Smooth muscle cell (in vitro differentiated cells): ENCODE data around the gene LRRC51. TPM values are rescaled to one million over a fixed set of nuclear protein-coding genes. Genes with fewer than 3 reads are reported as not detected.

Source experiments
- DNase-seq: peaks from one replicate; lab custom pipeline; 2025; ENCODE audit not compliant: unreplicated experiment; lab: John Stamatoyannopoulos, UW
- H2AFZ ChIP-seq: fragments of 200-600 bp; sonication (generic); 2 replicates; pipeline ENCODE4 v1.6.0; 2016; ENCODE audit warnings: antibody characterized with exemption, low read depth, mild to moderate bottlenecking
- H3F3A ChIP-seq: fragments of 200-600 bp; sonication (generic); 2 replicates; pipeline ENCODE4 v1.6.0; 2017; ENCODE audit warnings: antibody characterized with exemption, low read depth
- H3K27ac ChIP-seq: fragments of 200-600 bp; sonication (generic); 2 replicates; pipeline ENCODE4 v1.5.1; 2016; ENCODE audit warnings: low read depth, mild to moderate bottlenecking
- H3K27me3 ChIP-seq: fragments of 200-600 bp; sonication (generic); 2 replicates; pipeline ENCODE4 v1.6.1; 2016; ENCODE audit warnings: low read depth, mild to moderate bottlenecking
- H3K36me3 ChIP-seq: fragments of 200-600 bp; sonication (generic); 2 replicates; pipeline ENCODE4 v1.5.1; 2016; ENCODE audit warnings: low read depth
- H3K4me1 ChIP-seq: fragments of 200-600 bp; sonication (generic); 2 replicates; pipeline ENCODE4 v1.5.1; 2016; ENCODE audit warnings: low read depth
- H3K4me2 ChIP-seq: fragments of 200-600 bp; sonication (generic); 2 replicates; pipeline ENCODE4 v1.6.0; 2016; ENCODE audit warnings: mild to moderate bottlenecking
- H3K4me3 ChIP-seq: fragments of 200-600 bp; sonication (generic); 2 replicates; pipeline ENCODE4 v1.5.1; 2016; ENCODE audit warnings: mild to moderate bottlenecking
- H3K79me2 ChIP-seq: fragments of 200-600 bp; sonication (generic); 2 replicates; pipeline ENCODE4 v1.6.0; 2016; ENCODE audit warnings: low read depth, mild to moderate bottlenecking
- H3K9ac ChIP-seq: fragments of 200-600 bp; sonication (generic); 2 replicates; pipeline ENCODE4 v1.6.0; 2016; ENCODE audit warnings: low read depth
- H3K9me3 ChIP-seq: fragments of 200-600 bp; sonication (generic); replicated peaks from 2 replicates; pipeline ENCODE4 v1.5.1; 2016; ENCODE audit warnings: low read depth
- H4K20me1 ChIP-seq: fragments of 200-600 bp; sonication (generic); 2 replicates; pipeline ENCODE4 v1.6.0; 2016; ENCODE audit warnings: low read depth
- WGBS: methylation state at CpG from one replicate; pipeline ENCODE4 v1.1.7; 2016; ENCODE audit warnings: low lambda C conversion rate; 5-methylcytosine and 5-hydroxymethylcytosine counted together
- polyA plus RNA-seq: library from polyadenylated mRNA; unstranded; fragments of >200 nt; fragmentation: Nextera tagmentation; extraction: Ambion mirVana; gene quantifications from 2 replicates; pipeline ENCODE4 v1.2.1, GENCODE V29; 2016
- total RNA-seq: library from RNA; depleted of rRNA; stranded (reverse); fragments of >200 nt; gene quantifications from 2 replicates; pipeline ENCODE4 v1.2.3, GENCODE V29; 2014
- TF ChIP-seq, protein P1 (sequence below): fragments of 200-600 bp; sonication (generic); IDR thresholded peaks from 2 replicates; pipeline ENCODE4 v1.5.1; 2017; ENCODE audit warnings: borderline replicate concordance, mild to moderate bottlenecking, antibody characterized with exemption; ENCODE audit not compliant: insufficient read depth, poor library complexity, severe bottlenecking

The LRRC51 gene
- total and polyA plus RNA-seq, 2 experiments from 2014 or later: 1.1 to 6.1 TPM

DNA sequence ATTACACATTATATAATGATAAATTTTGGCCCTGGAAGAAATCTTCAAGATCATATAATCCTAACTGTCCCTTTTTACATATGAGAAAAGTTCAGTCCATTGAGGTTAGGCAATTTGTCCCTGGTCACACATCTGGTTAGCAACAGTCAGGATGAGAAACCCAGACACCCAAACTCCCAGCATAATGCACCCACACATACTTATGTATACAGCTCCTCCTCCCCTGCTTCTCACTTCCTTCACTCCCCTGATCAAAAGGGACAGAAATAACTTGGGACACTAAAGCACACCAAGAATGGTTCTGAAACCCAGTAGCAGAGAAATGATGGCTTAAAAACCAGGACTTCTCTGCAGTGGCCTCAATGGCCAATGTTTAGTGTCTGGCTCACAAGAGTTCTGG, 11.4 kb upstream of the LRRC51 start:
- H3K9ac ChIP-seq: peak overlapping the region; percentile 92
- peak overlapping the region; percentile 81 for H3K4me2 ChIP-seq
- no peaks in the 10 kb centered on the region for H3K9me3 ChIP-seq
- no peak overlapping the region for H2AFZ ChIP-seq
- peak overlapping the region; percentile 99 for H3K27ac ChIP-seq
- H3K79me2 ChIP-seq: peaks cover 66% of the 10 kb centered on the region
- no peaks in the 10 kb centered on the region for H3K36me3 ChIP-seq
- DNase-seq: no peak
- H3F3A ChIP-seq: peaks cover 30% of the 10 kb centered on the region
- H3K27me3 ChIP-seq: no peaks in the 10 kb centered on the region
- no peak overlapping the region for H3K4me3 ChIP-seq
- H4K20me1 ChIP-seq: no peaks in the 10 kb centered on the region
- TF ChIP-seq, protein P1, sequence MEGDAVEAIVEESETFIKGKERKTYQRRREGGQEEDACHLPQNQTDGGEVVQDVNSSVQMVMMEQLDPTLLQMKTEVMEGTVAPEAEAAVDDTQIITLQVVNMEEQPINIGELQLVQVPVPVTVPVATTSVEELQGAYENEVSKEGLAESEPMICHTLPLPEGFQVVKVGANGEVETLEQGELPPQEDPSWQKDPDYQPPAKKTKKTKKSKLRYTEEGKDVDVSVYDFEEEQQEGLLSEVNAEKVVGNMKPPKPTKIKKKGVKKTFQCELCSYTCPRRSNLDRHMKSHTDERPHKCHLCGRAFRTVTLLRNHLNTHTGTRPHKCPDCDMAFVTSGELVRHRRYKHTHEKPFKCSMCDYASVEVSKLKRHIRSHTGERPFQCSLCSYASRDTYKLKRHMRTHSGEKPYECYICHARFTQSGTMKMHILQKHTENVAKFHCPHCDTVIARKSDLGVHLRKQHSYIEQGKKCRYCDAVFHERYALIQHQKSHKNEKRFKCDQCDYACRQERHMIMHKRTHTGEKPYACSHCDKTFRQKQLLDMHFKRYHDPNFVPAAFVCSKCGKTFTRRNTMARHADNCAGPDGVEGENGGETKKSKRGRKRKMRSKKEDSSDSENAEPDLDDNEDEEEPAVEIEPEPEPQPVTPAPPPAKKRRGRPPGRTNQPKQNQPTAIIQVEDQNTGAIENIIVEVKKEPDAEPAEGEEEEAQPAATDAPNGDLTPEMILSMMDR: no peak
- H3K4me1 ChIP-seq: peaks cover 60% of the 10 kb centered on the region

DNA sequence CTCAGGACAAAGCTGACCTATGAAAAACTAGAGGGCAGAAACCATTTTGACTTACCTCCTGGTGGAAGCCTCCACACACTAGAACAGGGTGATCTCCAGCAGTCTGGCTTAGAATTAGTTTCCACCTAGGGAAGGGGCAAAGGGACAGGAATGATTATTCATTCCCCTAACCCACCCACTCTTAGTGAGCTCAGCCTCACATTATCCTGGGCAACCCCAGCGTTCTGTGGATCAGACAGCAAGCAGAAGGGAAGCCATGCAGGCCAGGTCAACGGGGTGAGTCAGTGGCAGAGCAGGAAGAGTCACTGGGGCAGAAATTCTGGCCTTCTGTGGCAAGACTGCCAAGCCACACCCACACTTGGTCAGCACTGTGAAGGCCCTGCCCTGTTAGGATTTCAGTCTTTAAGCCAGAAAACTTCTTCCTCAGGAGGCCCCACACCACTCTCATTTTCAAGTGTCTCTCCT, 10.8 kb upstream of the LRRC51 start:
- peaks cover 60% of the 10 kb centered on the region for H3K4me1 ChIP-seq
- peak overlapping the region; percentile 81 for H3K4me2 ChIP-seq
- TF ChIP-seq, protein P1: no peak
- H3F3A ChIP-seq: peaks cover 30% of the 10 kb centered on the region
- H3K9ac ChIP-seq: peak overlapping the region; percentile 92
- H2AFZ ChIP-seq: no peak overlapping the region
- H3K27ac ChIP-seq: peak overlapping the region; percentile 99
- no peak overlapping the region for H3K4me3 ChIP-seq
- DNase-seq: peak; percentile 34
- 0% methylated on average over 2 of the region's 2 CpGs for WGBS
- no peaks in the 10 kb centered on the region for H4K20me1 ChIP-seq
- no peaks in the 10 kb centered on the region for H3K36me3 ChIP-seq
- peaks cover 66% of the 10 kb centered on the region for H3K79me2 ChIP-seq
- H3K27me3 ChIP-seq: no peaks in the 10 kb centered on the region
- no peaks in the 10 kb centered on the region for H3K9me3 ChIP-seq

DNA sequence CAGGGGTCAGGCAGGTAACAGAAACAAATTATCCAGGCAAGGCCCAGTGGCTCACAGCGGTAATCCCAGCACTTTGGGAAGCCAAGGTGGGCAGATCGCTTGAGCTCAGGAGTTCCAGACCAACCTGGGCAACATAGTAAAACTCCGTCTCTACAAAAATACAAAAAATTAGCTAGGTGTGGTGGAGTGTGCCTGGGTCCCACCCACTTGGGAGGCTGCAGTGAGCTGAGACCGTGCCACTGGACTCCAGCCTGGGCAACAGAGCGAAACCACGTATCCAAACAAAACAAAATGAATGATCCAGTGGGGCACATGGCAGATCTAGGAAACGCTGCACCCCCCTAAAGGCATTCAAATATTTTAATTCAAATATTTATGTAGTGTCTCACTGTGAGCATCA, 10.2 kb upstream of the LRRC51 start:
- peaks cover 64% of the 10 kb centered on the region for H3K4me1 ChIP-seq
- H3K79me2 ChIP-seq: peaks cover 66% of the 10 kb centered on the region
- H4K20me1 ChIP-seq: no peaks in the 10 kb centered on the region
- H3K27ac ChIP-seq: peak overlapping the region; percentile 99
- H3K9ac ChIP-seq: peak overlapping the region; percentile 45
- TF ChIP-seq, protein P1: no peak
- no peak overlapping the region for H2AFZ ChIP-seq
- peak overlapping the region; percentile 81 for H3K4me2 ChIP-seq
- peaks cover 35% of the 10 kb centered on the region for H3F3A ChIP-seq
- no peaks in the 10 kb centered on the region for H3K9me3 ChIP-seq
- no peak for DNase-seq
- no peaks in the 10 kb centered on the region for H3K27me3 ChIP-seq
- H3K36me3 ChIP-seq: no peaks in the 10 kb centered on the region
- H3K4me3 ChIP-seq: no peak overlapping the region
- WGBS: 92% methylated on average over 7 of the region's 7 CpGs

DNA sequence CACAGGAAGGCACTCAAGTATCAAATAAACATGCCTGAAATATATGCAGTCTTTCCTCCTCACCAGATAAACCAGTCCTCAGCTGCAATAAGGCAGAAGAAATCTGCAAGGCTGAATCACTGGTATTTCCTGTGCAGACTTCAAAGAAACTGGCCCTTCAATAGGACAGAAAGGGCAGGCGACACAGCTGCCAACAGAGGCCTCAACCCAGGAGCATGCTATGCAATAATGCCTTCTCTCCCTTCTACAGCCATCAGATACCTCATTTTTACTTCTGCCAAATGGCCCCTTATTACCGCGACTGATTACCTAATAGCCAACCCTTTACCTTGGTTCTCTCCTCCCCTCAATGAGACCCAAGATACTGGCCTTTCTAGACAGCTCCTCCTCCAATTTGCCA, 8.3 kb upstream of the LRRC51 start:
- no peaks in the 10 kb centered on the region for H4K20me1 ChIP-seq
- H3K27ac ChIP-seq: peak overlapping the region; percentile 99
- H3K9me3 ChIP-seq: no peaks in the 10 kb centered on the region
- TF ChIP-seq, protein P1: no peak
- peaks cover 65% of the 10 kb centered on the region for H3K79me2 ChIP-seq
- no peak overlapping the region for H2AFZ ChIP-seq
- DNase-seq: no peak
- H3F3A ChIP-seq: peaks cover 42% of the 10 kb centered on the region
- H3K36me3 ChIP-seq: no peaks in the 10 kb centered on the region
- peak overlapping the region; percentile 76 for H3K4me2 ChIP-seq
- WGBS: 25% methylated on average over 3 of the region's 3 CpGs
- no peak overlapping the region for H3K4me3 ChIP-seq
- peak overlapping the region; percentile 53 for H3K9ac ChIP-seq
- no peaks in the 10 kb centered on the region for H3K27me3 ChIP-seq
- H3K4me1 ChIP-seq: peaks cover 60% of the 10 kb centered on the region
